Osteoblast (primary cell): ENCODE results near the gene ZNF574. TPM values are rescaled to one million over a fixed set of nuclear protein-coding genes. Genes with fewer than 3 reads are reported as not detected.

Experiments
- DNase-seq: peaks from one replicate; pipeline ENCODE4 v3.0.0; 2011; ENCODE audit warnings: low spot score, mixed read lengths; ENCODE audit not compliant: insufficient read length; ENCODE audit errors: missing footprints
- H2AFZ ChIP-seq: 2 replicates; pipeline ENCODE4 v1.6.0; 2011; ENCODE audit warnings: mild to moderate bottlenecking, low read length
- H3K27ac ChIP-seq: 2 replicates; pipeline ENCODE4 v1.5.1; 2011; ENCODE audit warnings: mild to moderate bottlenecking, low read depth, low read length, moderate library complexity
- H3K27me3 ChIP-seq: 2 replicates; pipeline ENCODE4 v1.6.0; 2012; ENCODE audit warnings: mild to moderate bottlenecking, control low read depth, inconsistent platforms, low read length, moderate library complexity; ENCODE audit not compliant: insufficient read depth
- H3K36me3 ChIP-seq: 2 replicates; pipeline ENCODE4 v1.5.1; 2011; ENCODE audit warnings: mild to moderate bottlenecking, low read length, control low read depth, moderate library complexity; ENCODE audit not compliant: insufficient read depth
- H3K4me1 ChIP-seq: 2 replicates; pipeline ENCODE4 v1.5.1; 2011; ENCODE audit warnings: mild to moderate bottlenecking, low read length, control low read depth, moderate library complexity; ENCODE audit not compliant: insufficient read depth
- H3K4me2 ChIP-seq: 2 replicates; pipeline ENCODE4 v1.6.0; 2011; ENCODE audit warnings: mild to moderate bottlenecking, low read length; ENCODE audit not compliant: insufficient read depth
- H3K4me3 ChIP-seq: fragments of 200-600 bp; sonication (generic); 3 replicates; pipeline ENCODE4 v1.5.1; 2012; ENCODE audit warnings: mild to moderate bottlenecking, low read length, inconsistent platforms; ENCODE audit not compliant: insufficient read depth
- H3K79me2 ChIP-seq: 2 replicates; pipeline ENCODE4 v1.6.0; 2012; ENCODE audit warnings: mild to moderate bottlenecking, low read length, control low read depth, inconsistent platforms; ENCODE audit not compliant: insufficient read depth
- H3K9me3 ChIP-seq: 2 replicates; pipeline ENCODE4 v1.5.1; 2011; ENCODE audit warnings: low read depth, low read length, control low read depth
- H4K20me1 ChIP-seq: 2 replicates; pipeline ENCODE4 v1.6.0; 2012; ENCODE audit warnings: mild to moderate bottlenecking, low read length, control low read depth; ENCODE audit not compliant: insufficient read depth
- total RNA-seq: library from RNA; depleted of rRNA; stranded (reverse); fragments of >200 nt; gene quantifications from 2 replicates; pipeline ENCODE4 v1.2.3, GENCODE V29; 2012
- TF ChIP-seq, protein P1 (sequence below): IDR thresholded peaks from 2 replicates; pipeline ENCODE4 v1.5.1; 2011; ENCODE audit warnings: mild to moderate bottlenecking, low read depth, low read length, moderate library complexity; ENCODE audit errors: extremely low read depth

ZNF574 gene
- total RNA-seq, 1 donor = 13.8 TPM

DNA sequence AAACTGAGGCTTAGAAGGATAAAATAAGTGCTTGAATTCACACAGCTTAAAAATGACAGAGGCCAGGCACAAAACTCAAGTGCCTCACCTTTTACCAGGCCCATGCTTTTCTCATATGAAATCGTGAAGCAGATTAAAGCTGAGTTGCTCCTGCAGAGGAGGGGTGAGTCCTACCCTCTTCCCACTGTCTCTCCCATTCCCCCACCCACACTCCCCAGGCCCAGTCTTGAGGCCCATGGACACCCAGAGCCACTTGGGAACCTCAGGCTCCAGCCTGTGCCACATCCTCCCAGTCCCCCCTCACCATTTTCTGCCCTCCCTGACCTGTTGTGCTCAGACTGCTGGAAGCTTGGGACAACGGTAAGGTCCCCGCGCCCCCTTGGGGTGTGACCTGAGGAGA lies 17.5 kb downstream of the ZNF574 start:
- Histone ChIP-seq H2AFZ (no peak overlapping the region), H3K27ac (no peak overlapping the region), H3K4me3 (no peak overlapping the region), H3K4me2 (no peak overlapping the region), H3K27me3 (no peaks in the 10 kb centered on the region), H3K9me3 (no peaks in the 10 kb centered on the region), H3K4me1 (peaks cover 11% of the 10 kb centered on the region), H4K20me1 (no peaks in the 10 kb centered on the region), H3K79me2 (no peaks in the 10 kb centered on the region), H3K36me3 (no peaks in the 10 kb centered on the region)
- TF ChIP-seq, protein P1, sequence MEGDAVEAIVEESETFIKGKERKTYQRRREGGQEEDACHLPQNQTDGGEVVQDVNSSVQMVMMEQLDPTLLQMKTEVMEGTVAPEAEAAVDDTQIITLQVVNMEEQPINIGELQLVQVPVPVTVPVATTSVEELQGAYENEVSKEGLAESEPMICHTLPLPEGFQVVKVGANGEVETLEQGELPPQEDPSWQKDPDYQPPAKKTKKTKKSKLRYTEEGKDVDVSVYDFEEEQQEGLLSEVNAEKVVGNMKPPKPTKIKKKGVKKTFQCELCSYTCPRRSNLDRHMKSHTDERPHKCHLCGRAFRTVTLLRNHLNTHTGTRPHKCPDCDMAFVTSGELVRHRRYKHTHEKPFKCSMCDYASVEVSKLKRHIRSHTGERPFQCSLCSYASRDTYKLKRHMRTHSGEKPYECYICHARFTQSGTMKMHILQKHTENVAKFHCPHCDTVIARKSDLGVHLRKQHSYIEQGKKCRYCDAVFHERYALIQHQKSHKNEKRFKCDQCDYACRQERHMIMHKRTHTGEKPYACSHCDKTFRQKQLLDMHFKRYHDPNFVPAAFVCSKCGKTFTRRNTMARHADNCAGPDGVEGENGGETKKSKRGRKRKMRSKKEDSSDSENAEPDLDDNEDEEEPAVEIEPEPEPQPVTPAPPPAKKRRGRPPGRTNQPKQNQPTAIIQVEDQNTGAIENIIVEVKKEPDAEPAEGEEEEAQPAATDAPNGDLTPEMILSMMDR = no peak
- DNase-seq = peak; percentile 64

DNA sequence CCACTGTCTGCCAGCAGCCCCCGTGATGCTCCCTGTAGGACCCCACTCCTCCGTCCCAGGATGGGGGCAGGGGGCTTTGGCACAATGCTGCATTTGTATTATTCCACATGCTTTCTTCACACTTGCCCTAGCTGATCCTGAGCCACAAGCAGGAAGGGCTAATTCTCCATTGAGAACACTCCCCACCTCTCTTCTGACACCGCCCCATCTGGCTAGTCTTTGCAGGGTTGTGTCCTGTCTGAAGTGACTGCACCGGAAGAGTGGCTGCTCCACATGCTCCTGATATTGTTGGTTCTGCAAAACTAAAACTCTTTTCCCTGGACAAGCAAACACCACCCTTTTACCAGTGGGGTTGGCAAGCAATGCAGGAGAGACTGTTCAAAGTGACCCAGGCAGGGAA lies 18.0 kb downstream of the ZNF574 start:
- Histone ChIP-seq H3K79me2 (no peaks in the 10 kb centered on the region), H2AFZ (no peak overlapping the region), H3K27me3 (no peaks in the 10 kb centered on the region), H3K27ac (no peak overlapping the region), H3K9me3 (no peaks in the 10 kb centered on the region), H3K4me2 (no peak overlapping the region), H3K36me3 (no peaks in the 10 kb centered on the region), H4K20me1 (no peaks in the 10 kb centered on the region), H3K4me3 (no peak overlapping the region), H3K4me1 (peaks cover 7% of the 10 kb centered on the region)
- TF ChIP-seq, protein P1 = no peak
- DNase-seq = peak; percentile 36

DNA sequence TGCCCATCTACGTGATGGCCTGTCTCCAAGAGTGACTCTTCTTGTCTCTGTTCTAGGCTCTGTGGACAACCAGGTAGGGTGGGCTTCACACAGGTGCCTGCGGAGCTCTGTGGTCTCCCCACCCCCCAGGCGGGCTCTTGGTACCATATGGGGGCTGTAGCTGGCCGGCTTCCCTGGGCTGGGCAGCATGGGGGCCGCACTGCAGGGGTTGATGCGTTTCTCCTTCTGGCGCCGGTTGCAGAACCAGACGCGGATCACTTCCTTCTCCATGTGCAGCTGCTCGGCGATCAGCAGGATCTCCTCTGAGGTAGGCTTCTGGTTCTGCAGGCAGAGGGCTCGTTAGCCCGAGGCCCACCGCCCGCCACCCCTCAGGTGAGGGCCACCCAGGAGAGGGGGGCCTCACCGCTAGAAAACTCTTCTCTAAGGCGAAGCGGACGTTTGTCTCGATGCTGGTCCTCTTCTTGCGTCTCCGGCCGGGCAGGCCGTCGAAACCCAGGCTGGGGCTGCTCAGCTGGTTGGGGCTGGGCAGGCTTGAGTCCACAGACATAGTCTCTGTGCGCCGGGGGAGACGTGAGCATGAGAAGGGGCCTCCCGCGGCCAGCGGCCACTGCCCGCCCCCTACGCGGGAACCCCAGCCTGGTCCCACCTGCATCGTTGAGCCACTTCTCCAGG lies 19.3 kb downstream of the ZNF574 start:
- H3K79me2 ChIP-seq = no peaks in the 10 kb centered on the region
- H2AFZ ChIP-seq = no peak overlapping the region
- DNase-seq = peak; percentile 35
- H3K4me1 ChIP-seq = peaks cover 4% of the 10 kb centered on the region
- H3K4me3 ChIP-seq = no peak overlapping the region
- H3K36me3 ChIP-seq = no peaks in the 10 kb centered on the region
- H4K20me1 ChIP-seq = no peaks in the 10 kb centered on the region
- no peak overlapping the region for H3K4me2 ChIP-seq
- H3K27me3 ChIP-seq = no peaks in the 10 kb centered on the region
- H3K9me3 ChIP-seq = no peaks in the 10 kb centered on the region
- H3K27ac ChIP-seq = no peak overlapping the region
- TF ChIP-seq, protein P1 = no peak

DNA sequence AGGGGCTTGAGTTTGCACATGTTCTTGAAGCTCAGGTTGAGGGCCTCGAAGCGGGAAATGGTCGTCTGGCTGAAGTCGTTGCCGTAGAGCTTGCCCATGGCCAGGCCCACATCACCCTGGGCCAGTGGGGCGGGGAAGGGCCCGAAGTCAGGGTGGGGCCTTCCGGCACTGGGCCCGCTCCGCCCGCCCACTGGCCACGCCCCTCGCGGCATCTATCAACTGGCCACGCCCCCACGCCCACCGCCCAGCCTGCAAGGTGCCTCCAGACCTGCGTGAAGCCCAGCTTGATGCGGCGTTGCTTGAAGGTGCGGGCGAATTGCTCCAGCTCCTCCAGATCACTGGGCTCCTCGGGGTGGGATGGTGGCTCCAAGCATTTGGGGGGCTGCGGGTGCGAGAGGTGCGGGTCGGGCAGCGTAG lies 19.9 kb downstream of the ZNF574 start:
- Histone ChIP-seq H3K27me3 (no peaks in the 10 kb centered on the region), H3K4me3 (no peak overlapping the region), H4K20me1 (no peaks in the 10 kb centered on the region), H3K79me2 (no peaks in the 10 kb centered on the region), H3K4me1 (peaks cover 4% of the 10 kb centered on the region), H3K36me3 (no peaks in the 10 kb centered on the region), H3K27ac (no peak overlapping the region), H2AFZ (no peak overlapping the region), H3K4me2 (no peak overlapping the region), H3K9me3 (no peaks in the 10 kb centered on the region)
- TF ChIP-seq, protein P1 = no peak
- peak; percentile 48 for DNase-seq
